Measurements from ENCODE around the gene CHMP6.
A peak's percentile ranks its signal among the peaks of the same experiment; 100 is the strongest.

Gene CHMP6

GRCh38 chr17:80991645-80992076, at the start of gene CHMP6:
Gene CHMP6 (plus strand): TSS chr17:80991841. CDS start chr17:80991919, 78 bp downstream.
- peak; percentile 42 to 58 for DNase-seq (ENCODE audit: low read depth in 1 of 2, low spot score in 1 of 2)

DNA sequence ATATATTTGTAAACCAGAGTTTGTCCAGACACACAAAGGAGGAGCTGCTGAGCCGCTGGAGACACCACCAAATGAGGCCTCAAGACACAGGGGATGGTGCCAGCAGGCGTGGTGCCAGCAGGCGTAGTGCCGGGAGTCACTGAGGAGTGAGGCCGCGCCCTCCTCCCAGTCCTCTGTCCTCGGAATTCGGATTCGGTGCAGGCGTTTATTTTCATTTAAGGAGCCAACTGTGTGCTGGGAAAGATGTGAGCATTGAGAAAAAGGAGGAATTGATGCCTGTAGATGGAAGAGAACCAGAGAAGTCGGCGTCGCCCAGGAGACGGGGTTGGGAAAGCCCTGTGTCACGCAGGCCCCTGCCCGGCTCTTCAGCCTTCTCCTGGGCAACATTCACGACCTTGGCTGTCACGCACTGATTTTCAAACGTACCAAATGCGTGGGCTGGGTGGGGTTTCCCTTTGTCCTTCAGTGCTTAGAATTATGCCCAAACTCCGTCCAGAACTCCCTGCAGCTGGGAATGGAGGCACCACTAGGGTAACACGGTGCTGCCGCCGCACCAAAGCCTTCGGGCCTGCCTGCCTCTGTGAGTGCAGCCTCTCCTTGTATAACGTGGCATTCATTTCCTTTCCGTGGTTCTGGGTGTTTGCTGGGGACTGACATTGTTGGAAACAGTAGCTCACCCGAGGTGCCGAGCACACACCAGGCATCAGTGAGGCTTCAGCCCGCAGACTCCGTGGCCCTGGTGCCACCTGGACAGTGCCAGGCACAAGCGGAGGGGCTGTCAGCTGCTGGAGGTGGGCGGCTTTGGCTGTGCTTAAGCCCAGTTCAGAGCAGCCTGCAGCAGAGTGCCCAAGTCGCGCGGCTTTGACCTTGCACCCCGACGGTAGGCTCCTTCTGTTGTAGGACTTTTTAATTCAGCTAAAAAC, 49.0 kb upstream of the CHMP6 start:
- no peak for DNase-seq (ENCODE audit: low read depth in 1 of 2, low spot score in 1 of 2)

DNA sequence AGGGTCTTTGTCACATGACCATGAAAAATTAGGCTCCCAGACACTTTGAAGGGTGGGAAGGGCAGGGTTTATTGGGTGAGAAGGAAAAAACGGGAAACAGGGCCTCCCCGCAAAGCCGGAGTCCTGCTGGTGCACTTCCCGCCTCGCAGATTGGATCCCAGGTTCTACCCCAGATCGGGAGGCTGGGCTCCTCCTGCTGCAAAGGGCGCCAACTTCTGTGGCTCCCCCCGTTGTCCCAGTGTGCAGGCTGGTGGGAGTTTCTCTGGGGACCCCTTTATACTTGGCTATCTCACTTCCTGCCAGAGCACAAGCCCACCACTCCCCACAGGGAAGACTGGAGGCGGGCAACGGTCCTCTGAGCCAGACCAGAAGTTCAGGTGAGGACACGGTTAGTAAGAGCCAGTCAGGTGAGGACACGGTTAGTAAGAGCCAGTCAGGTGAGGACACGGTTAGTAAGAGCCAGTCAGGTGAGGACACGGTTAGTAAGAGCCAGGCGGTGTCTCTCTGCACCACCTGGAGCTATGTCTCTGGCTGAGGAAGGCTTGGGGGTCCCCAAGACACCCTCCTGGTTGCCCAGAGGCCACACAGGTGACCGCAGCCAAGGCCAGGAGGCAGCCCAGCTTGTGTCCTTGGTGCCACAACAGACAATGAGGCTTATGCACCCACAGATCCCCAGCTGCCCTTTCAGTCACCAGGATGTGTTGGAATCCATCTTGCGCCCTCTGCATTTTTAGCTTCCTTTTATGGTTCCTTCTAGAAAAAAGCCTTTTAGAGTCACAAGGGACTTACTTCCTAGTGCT, 48.1 kb upstream of the CHMP6 start:
- DNase-seq (ENCODE audit: low read depth in 1 of 2, low spot score in 1 of 2), result no peak

GRCh38 chr17:80944326-80944725, 47.3 kb upstream of the CHMP6 start:
- no peak for DNase-seq (ENCODE audit: low read depth in 1 of 2, low spot score in 1 of 2)

DNA sequence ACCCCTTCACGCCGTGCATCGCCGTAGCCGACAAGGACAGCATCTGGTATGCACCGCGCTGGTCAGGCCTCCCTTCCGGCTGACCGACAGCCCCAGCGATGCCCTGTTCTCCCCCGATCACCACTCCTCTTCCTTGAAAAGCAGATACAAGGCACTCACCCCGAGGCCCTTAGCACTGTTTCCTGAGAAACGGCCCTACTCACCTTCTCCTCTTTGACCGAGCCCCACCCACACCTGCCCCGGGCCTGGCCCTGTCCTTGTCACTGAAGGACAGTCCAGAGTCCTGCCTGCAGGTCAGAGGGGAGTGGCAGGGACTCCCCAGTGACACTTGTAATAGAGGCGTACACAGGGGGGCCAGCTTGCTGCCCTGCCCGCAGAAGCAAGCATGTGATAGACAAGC, 45.9 kb upstream of the CHMP6 start:
- no peak for DNase-seq (ENCODE audit: low read depth in 1 of 2, low spot score in 1 of 2)

DNA sequence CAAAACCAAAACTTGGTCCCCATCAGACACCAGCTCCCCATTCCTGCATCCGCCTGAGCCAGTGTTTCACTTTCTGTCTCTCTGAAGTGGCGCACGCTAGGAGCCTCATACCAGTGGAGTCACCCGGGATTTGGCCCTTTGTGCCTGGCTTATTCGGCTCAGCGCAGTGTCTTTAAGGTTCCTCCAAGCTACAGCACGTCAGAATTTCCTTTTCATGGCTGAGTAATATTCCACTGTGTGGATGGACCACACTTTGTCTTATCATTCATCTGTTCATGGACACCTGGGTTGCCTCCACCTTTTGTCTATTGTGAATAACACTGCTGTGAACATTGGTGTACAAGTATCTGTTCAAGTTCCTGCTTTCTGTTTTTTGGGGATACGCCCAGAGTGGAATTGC, 45.2 kb upstream of the CHMP6 start:
- DNase-seq (ENCODE audit: low read depth in 1 of 2, low spot score in 1 of 2), result no peak

DNA sequence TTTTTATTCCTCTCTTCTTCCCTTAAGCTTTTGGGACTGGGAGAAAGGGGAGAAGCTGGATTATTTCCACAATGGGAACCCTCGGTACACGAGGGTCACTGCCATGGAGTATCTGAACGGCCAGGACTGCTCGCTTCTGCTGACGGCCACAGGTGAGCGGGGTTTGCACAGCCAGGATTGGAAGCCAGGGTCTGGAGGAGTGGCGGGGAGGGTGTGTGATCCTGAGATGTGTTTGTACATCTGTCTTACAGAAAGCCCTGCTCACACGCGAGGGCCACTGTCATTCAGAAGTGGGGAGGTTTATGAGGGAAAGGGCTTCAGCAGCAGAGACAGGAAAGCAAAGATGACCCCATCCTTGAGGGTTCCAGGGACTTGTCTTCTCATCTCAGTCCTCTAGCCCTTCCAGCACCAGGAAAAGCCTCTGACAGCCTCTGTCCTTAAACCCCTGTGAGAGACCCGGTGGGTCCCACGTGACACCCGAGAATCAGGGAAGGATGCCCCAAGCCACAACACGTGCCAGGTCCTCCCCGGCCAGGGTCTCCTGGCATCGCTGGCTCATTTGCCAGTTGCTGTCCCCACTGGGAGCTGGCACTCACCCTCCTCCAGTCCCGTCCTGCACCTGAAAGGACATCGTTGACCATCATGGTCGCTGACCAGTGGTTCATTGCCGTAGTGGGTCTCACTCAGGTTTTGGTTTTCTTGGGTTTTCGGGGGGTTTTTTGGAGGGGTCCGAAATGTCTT, 44.3 kb upstream of the CHMP6 start:
- DNase-seq (ENCODE audit: low read depth in 1 of 2, low spot score in 1 of 2), result no peak

DNA sequence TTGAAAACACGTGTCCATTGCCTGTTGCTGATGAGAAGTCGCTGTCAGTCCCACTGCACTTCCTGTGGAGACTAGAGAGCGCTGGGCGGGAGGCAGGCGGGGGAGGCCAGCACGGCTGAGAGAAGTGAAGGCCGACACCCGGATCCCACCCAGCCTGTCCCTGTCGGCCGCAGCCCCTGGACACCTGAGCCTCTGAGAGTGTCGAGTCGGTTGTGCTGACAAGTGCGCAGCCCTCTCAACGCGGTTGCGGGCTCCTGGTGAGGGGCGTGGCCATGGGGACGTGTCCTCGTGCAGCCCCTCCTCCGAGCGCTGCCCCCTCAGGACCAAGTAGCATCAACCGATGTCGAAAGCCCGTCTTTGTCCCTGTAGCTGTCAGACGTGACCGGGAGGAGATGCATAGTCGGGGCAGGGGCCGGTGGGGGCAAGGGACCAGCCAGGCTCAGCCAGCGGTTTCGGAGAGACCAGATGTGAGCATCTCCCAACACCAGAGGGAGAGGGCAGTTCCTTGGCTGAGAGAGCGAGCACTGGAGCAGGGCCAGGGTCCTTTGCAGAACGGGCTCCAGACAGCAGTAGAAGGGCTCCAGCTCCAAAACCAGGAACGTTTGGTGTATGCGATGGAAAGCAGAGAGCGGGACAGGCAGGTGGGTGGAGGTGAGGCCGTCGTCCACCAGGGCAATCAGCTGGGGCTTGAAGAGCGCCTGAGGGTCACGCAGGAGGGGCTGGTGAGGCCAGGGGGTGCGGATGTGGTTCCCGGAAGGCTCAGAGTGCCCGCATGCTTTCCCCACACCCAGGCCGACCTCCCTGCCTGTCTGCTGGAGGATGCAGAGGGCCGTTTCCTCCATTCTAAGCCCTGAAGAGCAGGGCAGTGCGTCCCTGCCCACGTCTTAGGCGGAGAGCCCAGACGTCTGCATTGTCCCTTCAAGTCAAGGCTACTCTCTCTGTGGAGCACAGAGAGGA, 43.3 kb upstream of the CHMP6 start:
- DNase-seq (ENCODE audit: low read depth in 1 of 2, low spot score in 1 of 2), result no peak

GRCh38 chr17:80948976-80949450, 42.6 kb upstream of the CHMP6 start:
- DNase-seq (ENCODE audit: low read depth in 1 of 2, low spot score in 1 of 2), result no peak

DNA sequence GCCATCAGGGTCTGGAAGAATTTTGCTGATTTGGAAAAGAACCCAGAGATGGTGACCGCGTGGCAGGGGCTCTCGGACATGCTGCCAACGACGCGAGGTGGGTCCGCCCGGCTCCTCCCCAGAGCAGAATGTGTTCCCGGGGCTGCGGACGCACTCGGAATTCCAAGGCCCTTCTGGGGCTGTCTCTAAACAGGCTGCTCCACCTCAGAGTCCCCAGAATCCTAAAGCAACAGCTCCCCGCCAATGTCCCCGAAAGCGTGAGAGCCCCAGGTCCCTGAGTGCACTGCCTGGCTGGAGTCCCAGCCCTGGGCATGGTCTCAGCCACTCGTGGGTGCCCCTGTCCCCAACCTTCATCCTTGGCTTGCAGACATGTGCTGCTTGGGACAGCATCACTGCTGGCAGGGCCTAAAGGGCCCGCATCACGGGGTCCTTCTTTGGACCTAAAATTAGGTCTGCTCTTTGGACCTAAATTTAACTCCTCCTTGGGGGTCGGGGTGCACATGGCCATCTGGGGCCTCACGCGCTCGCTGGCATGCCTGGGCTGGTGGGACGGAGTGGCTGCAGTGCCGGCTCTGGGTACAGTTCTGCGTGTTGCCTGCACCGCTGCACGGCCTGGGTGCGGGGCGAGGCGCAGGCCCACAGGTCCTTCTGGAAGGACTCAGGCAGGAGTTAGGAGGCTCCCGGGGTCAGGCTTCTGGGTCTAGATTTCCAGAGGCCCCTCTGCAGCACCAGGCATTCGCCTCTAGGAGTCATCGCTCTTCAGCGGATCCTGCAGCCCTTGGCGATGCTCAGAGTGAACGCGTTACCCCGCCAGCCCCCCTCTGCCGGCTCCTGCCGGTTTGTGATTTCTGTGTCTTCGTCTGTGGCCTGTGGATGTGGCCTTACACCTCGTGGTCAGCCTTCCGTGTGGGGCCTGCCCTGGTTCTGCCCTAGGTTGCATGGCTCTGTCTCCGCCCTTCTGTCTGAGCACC, 41.9 kb upstream of the CHMP6 start:
- DNase-seq (ENCODE audit: low read depth in 1 of 2, low spot score in 1 of 2), result no peak

GRCh38 chr17:80950466-80951120, 41.0 kb upstream of the CHMP6 start:
- no peak for DNase-seq (ENCODE audit: low read depth in 1 of 2, low spot score in 1 of 2)

DNA sequence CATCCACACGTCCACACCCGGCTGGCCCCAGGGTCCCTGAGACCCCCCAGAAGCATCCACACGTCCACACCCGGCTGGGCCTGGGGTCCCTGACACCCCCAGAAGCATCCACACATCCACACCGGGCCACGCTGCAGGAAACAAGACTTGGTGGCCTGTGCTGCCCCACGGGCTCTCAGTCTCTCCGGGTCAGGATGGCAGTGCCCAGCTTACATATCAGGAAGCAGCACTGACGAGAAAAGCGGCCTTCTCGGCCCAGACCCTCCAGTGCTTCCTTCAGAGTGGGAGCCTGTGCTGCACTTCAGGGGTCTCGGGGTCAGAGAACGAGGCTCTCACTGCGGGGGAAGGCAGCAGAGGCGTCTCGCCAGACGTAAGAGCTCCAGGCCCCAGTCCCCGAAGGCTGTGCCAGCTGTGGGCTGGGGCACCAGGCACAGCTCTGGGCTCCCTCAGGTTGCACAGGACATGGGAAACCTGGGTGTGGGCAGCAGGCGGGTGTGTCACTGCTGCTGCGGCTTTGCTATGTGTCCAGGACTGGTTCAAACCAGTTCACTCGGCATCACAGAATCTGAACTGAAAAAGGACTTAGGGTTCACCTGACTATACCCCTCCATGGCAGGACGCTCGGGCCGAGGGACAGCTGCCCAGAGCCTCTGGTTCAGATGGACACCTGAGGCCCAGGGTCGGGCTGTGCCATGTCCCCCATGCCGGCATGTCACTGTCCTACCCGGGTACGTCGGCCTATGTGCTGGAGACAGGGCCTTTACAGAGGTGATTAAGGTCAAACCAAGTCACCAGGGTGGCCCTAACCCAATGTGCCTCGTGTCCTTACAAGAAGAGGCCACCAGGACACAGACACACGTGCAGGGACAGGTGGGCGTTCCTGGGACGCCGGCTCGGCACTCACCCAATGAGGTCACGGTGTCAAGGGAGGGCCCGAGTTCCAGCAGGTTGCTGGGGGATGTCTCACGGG, 40.2 kb upstream of the CHMP6 start:
- DNase-seq (ENCODE audit: low read depth in 1 of 2, low spot score in 1 of 2), result no peak

- DNase-seq (ENCODE audit: low read depth in 1 of 2, low spot score in 1 of 2), result no peak
These were observed 39.4 kb upstream of the CHMP6 start for GRCh38 chr17:80952291-80952690.

DNA sequence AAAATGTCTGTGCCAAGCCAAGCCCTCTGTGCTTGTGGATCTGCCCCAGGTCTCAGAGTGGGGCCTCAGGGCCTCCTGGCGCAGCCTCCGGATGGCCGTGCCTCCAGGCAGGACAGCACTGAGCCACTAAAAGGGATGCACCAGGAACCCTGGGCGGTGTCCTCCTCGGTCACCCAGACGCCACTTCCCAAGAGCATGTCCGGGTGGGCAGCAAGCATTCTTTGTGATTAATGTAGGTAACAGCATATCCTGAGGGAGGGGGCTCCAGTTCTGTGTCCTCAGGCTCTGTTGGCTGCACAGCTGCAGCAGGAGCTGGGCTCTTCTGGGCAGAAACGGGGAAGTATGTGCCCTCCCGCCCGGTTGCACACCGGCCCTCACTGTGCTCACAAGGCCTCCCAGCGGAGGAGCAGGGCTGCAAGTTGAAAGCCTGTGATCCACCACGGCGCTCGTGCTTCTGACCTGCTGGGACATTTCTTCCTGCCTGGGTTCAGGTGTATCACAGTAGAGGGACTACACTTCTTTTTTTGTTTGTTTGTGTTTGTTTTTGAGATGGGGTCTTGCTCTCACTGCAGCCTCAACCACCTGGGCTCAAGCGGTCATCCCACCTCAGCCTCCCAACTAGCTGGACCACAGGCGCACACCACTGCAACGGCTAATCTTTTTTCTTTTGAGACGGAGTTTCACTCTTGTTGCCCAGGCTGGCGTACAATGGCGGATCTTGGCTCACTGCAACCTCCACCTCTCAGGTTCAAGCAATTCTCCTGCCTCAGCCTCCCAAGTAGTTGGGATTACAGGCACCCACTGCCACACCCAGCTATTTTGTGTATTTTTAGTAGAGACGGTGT, 37.9 kb upstream of the CHMP6 start:
- no peak for DNase-seq (ENCODE audit: low read depth in 1 of 2, low spot score in 1 of 2)

DNA sequence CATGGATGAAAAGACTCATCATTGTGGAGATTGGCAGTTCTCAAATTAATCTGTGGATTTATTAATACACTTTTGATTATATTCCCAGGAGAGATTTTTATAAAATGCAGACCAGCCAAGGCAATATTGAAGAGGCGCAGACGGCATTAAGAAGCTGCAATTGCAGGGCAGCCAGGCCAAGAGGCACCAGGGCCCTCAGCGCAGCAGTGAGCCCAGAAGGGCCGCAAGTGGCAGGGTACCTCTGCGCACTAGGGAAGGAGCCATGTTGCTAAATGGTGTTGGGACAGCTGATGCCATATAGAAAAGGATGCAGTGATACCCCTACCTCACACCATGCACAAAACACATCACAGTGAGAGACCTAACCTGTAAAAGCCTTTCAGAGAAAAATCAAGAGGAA, 36.6 kb upstream of the CHMP6 start:
- no peak for DNase-seq (ENCODE audit: low read depth in 1 of 2, low spot score in 1 of 2)

GRCh38 chr17:80955671-80956280, 35.9 kb upstream of the CHMP6 start:
- no peak for DNase-seq (ENCODE audit: low read depth in 1 of 2, low spot score in 1 of 2)
